Duodenal mucosa (tissue), 2 donors: ENCODE measurements around the gene TSSK2.
A peak's percentile ranks its signal among the peaks of the same experiment; 100 is the strongest.

ENCODE experiments used
- H3K27ac ChIP-seq: one replicate; pipeline ENCODE4 v1.7.0; 2013; ENCODE audit warnings: low read depth, low read length
- H3K27me3 ChIP-seq, 2 donors: one replicate each; pipeline ENCODE4 v1.7.0; 2013; ENCODE audit warnings: low read length in 2 of 2, control low read depth in 1 of 2; ENCODE audit not compliant: insufficient read depth in 2 of 2, control insufficient read depth in 1 of 2
- H3K36me3 ChIP-seq, 2 donors: one replicate each; pipeline ENCODE4 v1.7.0; 2013; ENCODE audit warnings: low read length in 2 of 2, control low read depth in 1 of 2; ENCODE audit not compliant: insufficient read depth in 2 of 2, control insufficient read depth in 1 of 2
- H3K4me1 ChIP-seq, 2 donors: one replicate each; pipeline ENCODE4 v1.7.0; 2013; ENCODE audit warnings: low read length in 2 of 2, control low read depth in 1 of 2; ENCODE audit not compliant: insufficient read depth in 2 of 2, control insufficient read depth in 1 of 2
- H3K4me3 ChIP-seq, 2 donors: one replicate each; pipeline ENCODE4 v1.7.0; 2013; ENCODE audit warnings: low read length in 2 of 2, low read depth in 1 of 2
- H3K9ac ChIP-seq, 2 donors: one replicate each; pipeline ENCODE4 v1.7.0; 2013; ENCODE audit warnings: low read length in 2 of 2, low read depth in 1 of 2
- H3K9me3 ChIP-seq, 2 donors: one replicate each; pipeline ENCODE4 v1.7.0; 2013; ENCODE audit warnings: low read length in 2 of 2, control low read depth in 1 of 2; ENCODE audit not compliant: control insufficient read depth in 1 of 2

The TSSK2 gene

DNA sequence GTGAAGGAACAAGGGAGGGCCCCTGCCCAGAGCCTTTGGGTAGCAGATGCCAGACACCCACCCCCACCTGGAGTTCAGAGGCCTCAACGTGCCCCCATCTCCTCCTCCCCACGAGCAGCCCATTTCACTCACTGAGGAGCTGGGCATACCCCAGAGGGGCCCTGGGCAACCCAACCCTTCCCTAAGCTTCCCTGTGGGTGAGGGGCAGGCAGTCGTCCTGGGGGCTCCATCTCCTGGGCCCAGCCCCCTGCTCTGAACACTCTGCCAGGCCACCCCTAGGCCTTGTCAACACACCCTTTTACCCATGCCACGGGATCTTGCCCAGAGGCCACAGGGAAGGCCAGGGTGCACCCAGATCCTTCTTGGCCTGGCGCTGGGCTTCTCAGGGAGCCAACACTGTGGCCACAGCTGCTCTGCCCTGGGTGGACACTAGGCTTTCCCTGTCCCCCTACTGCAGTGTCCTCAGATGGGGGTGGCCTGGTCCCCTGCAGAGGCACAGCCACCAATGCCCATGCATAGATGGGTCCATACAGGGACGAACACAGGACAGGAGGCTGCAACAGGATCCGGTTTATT lies 44.0 kb downstream of the TSSK2 start:
- Histone ChIP-seq H3K4me1 (peaks cover 47 to 74% of the 10 kb centered on the region in 2 donors), H3K4me3 (no peak overlapping the region), H3K9me3 (no peaks in the 10 kb centered on the region), H3K27ac (no peak overlapping the region), H3K36me3 (peaks cover 0 to 14% of the 10 kb centered on the region in 2 donors), H3K9ac (no peak overlapping the region), H3K27me3 (peaks cover 5 to 6% of the 10 kb centered on the region in 2 donors)

DNA sequence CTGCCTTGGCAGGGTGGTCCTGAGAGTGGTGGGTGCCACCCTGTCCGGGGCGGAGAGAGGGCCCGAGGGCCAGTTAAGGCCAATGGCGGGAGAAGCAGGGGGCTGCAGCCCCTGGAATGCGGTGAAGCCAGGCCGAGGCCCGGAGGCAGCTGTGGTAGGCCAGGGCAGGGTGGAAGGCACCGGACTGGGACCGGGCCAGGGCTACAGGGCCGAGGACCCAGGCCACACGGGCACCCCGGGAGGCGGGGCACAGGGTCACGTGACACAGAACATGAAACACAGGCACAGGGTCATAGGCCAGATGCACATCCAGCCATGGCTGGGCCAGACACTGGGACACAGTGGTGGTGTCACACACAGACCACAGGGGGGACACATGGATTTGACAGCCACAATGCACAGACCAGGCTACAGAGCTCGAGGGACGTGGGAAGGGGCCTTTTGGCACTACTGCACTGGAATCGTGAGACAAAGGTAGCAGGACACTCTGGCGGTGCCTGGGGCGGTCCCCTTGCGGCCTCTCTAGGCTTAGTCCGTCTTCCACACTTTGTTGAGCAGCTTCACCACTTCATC lies 44.6 kb downstream of the TSSK2 start:
- peaks cover 42 to 69% of the 10 kb centered on the region in 2 donors for H3K4me1 ChIP-seq
- peaks cover 0 to under 1% of the 10 kb centered on the region in 2 donors for H3K27me3 ChIP-seq
- H3K36me3 ChIP-seq: peaks cover 0 to 14% of the 10 kb centered on the region in 2 donors
- no peaks in the 10 kb centered on the region for H3K9me3 ChIP-seq
- H3K27ac ChIP-seq: no peak overlapping the region
- no peak overlapping the region for H3K4me3 ChIP-seq
- H3K9ac ChIP-seq: no peak overlapping the region

GRCh38 chr22:19176175-19176643 lies 45.1 kb downstream of the TSSK2 start:
- Histone ChIP-seq H3K9me3 (no peaks in the 10 kb centered on the region), H3K4me1 (peaks cover 38 to 63% of the 10 kb centered on the region in 2 donors), H3K36me3 (peaks cover 0 to 14% of the 10 kb centered on the region in 2 donors), H3K4me3 (no peak overlapping the region), H3K9ac (no peak overlapping the region), H3K27ac (no peak overlapping the region), H3K27me3 (no peaks in the 10 kb centered on the region)

GRCh38 chr22:19176732-19177131 lies 45.6 kb downstream of the TSSK2 start:
- no peaks in the 10 kb centered on the region for H3K27me3 ChIP-seq
- no peaks in the 10 kb centered on the region for H3K9me3 ChIP-seq
- H3K9ac ChIP-seq: peak overlapping the region; percentile 59 to 75
- peak overlapping the region; percentile 67 to 76 for H3K4me3 ChIP-seq
- peaks cover 38 to 61% of the 10 kb centered on the region in 2 donors for H3K4me1 ChIP-seq
- peaks cover 0 to 14% of the 10 kb centered on the region in 2 donors for H3K36me3 ChIP-seq
- no peak overlapping the region for H3K27ac ChIP-seq

GRCh38 chr22:19177164-19178064 lies 46.3 kb downstream of the TSSK2 start:
- Histone ChIP-seq H3K9ac (peak overlapping the region; percentile 59 to 75), H3K27ac (peak overlapping the region; percentile 84), H3K4me3 (peak overlapping the region; percentile 67 to 76), H3K36me3 (peaks cover 0 to 14% of the 10 kb centered on the region in 2 donors), H3K9me3 (no peaks in the 10 kb centered on the region), H3K4me1 (peaks cover 34 to 55% of the 10 kb centered on the region in 2 donors), H3K27me3 (no peaks in the 10 kb centered on the region)

- Histone ChIP-seq H3K9me3 (no peaks in the 10 kb centered on the region), H3K4me3 (peak overlapping the region; percentile 67 to 76), H3K36me3 (peaks cover 0 to 14% of the 10 kb centered on the region in 2 donors), H3K9ac (peak overlapping the region; percentile 59 to 75), H3K4me1 (peaks cover 26 to 47% of the 10 kb centered on the region in 2 donors), H3K27ac (peak overlapping the region; percentile 84), H3K27me3 (no peaks in the 10 kb centered on the region)
Observed at GRCh38 chr22:19178065-19178656, 47.1 kb downstream of the TSSK2 start.

DNA sequence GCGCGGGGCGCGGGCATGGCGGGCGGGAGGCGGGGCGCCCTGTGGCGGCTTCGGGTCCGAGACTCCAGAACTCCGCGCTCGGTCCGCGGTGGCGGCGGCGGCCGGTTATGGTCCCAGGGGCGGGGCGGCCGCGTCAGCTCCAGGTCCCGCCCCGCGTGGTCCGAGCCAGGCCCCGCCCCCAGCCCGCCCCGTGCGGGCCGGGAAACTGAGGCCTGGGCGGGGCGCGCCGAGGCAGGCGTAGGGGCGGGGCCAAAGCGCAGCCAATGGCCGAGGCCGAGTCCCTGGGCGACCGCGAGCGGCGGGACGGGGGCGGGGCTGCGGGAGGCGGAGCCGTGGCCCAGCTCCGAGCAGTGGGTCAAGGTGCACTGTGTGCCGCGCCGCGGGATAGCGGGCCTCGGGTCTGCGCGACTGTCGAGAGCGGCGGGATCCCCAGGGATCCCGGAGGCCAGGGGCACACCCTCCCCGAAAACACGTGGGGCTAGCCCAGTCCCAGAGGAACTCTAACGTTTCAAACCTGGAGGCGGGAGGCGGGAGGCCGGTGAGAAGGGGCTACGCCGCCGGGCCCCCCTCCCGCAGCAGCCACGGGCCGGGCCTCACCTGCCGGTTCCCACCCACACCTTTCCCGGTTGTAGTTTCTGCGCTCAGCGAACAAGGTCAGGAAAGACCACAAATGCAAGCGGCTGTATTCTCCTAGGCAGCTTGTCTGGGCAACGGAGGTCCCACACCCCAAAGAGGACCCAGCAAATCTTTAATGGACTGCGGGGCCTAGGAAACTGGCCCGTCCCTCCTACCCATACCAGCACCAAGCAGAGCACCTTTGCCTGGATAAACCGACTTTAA lies 47.8 kb downstream of the TSSK2 start, which contains the start of gene SLC25A1:
SLC25A1 (minus strand) TSS at position 80 of the 840 bp plus-strand sequence; CDS start at position 17, 63 bp downstream.
- H3K9ac ChIP-seq: peak within 1 kb of the TSS; percentile 63 to 75
- H3K4me1 ChIP-seq: peaks cover 19 to 40% of the 10 kb centered on the region in 2 donors
- peak within 1 kb of the TSS; percentile 76 for H3K4me3 ChIP-seq
- H3K36me3 ChIP-seq: peaks cover 0 to 14% of the 10 kb centered on the region in 2 donors
- no peaks in the 10 kb centered on the region for H3K9me3 ChIP-seq
- H3K27me3 ChIP-seq: no peaks in the 10 kb centered on the region
- peak within 1 kb of the TSS; percentile 84 for H3K27ac ChIP-seq

- Histone ChIP-seq H3K36me3 (peaks cover 0 to 14% of the 10 kb centered on the region in 2 donors), H3K4me1 (peaks cover 12 to 33% of the 10 kb centered on the region in 2 donors), H3K9me3 (no peaks in the 10 kb centered on the region), H3K4me3 (peak overlapping the region; percentile 65 to 76), H3K27ac (no peak overlapping the region), H3K9ac (peak overlapping the region; percentile 61 to 63), H3K27me3 (no peaks in the 10 kb centered on the region)
Observed at GRCh38 chr22:19179497-19180048, 48.5 kb downstream of the TSSK2 start.

DNA sequence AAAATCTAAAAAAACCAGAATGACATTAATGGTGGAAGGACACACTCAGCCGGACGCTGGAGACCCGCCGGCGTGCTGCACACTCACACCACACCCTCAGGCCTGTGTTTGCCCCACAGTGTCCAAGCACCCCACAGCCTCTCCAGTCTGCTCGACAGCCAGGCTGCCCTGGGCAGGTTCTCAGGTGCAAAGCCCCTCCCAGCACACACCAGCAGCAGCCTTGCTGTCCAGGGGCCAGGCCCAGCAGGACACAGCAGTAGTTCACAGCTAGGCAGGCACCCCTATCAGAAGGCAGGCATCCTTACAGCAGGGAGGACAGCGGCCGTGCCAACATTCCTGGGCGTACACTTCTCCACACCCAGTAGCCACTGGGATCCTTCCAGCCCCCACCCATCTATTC lies 49.1 kb downstream of the TSSK2 start:
- Histone ChIP-seq H3K9me3 (no peaks in the 10 kb centered on the region), H3K4me1 (peaks cover 12 to 26% of the 10 kb centered on the region in 2 donors), H3K27ac (no peak overlapping the region), H3K9ac (no peak overlapping the region), H3K4me3 (no peak overlapping the region), H3K27me3 (no peaks in the 10 kb centered on the region), H3K36me3 (peaks cover 0 to 12% of the 10 kb centered on the region in 2 donors)
